GM18519 (cell line): ENCODE results near the gene USP21.

Experiments used
- ATAC-seq: cut with Tn5 transposase; IDR thresholded peaks from one replicate; pipeline ENCODE4 v1.9.1; 2021; ENCODE audit warnings: mild to moderate bottlenecking, moderate library complexity; ENCODE audit not compliant: unreplicated experiment, low FRiP score

USP21 gene

GRCh38 chr1:161191971-161192370 lies 32.7 kb downstream of the USP21 start:
- no peak for ATAC-seq

GRCh38 chr1:161192476-161193465 lies 33.5 kb downstream of the USP21 start:
- ATAC-seq: no peak

GRCh38 chr1:161193561-161194235 lies 34.4 kb downstream of the USP21 start:
- ATAC-seq: no peak

- no peak for ATAC-seq
Measured at GRCh38 chr1:161195171-161195570, 35.9 kb downstream of the USP21 start.

- no peak for ATAC-seq
Measured at GRCh38 chr1:161196111-161196510, 36.8 kb downstream of the USP21 start.

- no peak for ATAC-seq
Measured at GRCh38 chr1:161196521-161197451, 37.5 kb downstream of the USP21 start.

GRCh38 chr1:161197560-161198193 lies 38.4 kb downstream of the USP21 start:
- ATAC-seq: no peak

GRCh38 chr1:161198194-161198896 lies 39.0 kb downstream of the USP21 start:
- ATAC-seq: no peak

GRCh38 chr1:161198897-161199431 lies 39.7 kb downstream of the USP21 start, which contains the start of gene ADAMTS4:
Gene ADAMTS4 (minus strand): TSS chr1:161199054. CDS start chr1:161198627, 427 bp downstream.
- no peak for ATAC-seq

- no peak for ATAC-seq
Measured at GRCh38 chr1:161199506-161200139, 40.3 kb downstream of the USP21 start.

GRCh38 chr1:161200421-161200991 lies 41.2 kb downstream of the USP21 start:
- ATAC-seq: no peak

- ATAC-seq: no peak
Measured at GRCh38 chr1:161200992-161201835, 41.9 kb downstream of the USP21 start.

- peak; percentile 91 for ATAC-seq
Measured at GRCh38 chr1:161201836-161202712, 42.8 kb downstream of the USP21 start, which contains the start of gene NDUFS2. Gene NDUFS2 (plus strand): TSS chr1:161202367. CDS start chr1:161202386, 19 bp downstream.

- ATAC-seq: no peak
Measured at GRCh38 chr1:161206411-161207140, 47.3 kb downstream of the USP21 start.

- no peak for ATAC-seq
Measured at GRCh38 chr1:161207173-161207572, 47.9 kb downstream of the USP21 start.
